Measurements from ENCODE around the gene LSAMP.

Gene LSAMP

DNA sequence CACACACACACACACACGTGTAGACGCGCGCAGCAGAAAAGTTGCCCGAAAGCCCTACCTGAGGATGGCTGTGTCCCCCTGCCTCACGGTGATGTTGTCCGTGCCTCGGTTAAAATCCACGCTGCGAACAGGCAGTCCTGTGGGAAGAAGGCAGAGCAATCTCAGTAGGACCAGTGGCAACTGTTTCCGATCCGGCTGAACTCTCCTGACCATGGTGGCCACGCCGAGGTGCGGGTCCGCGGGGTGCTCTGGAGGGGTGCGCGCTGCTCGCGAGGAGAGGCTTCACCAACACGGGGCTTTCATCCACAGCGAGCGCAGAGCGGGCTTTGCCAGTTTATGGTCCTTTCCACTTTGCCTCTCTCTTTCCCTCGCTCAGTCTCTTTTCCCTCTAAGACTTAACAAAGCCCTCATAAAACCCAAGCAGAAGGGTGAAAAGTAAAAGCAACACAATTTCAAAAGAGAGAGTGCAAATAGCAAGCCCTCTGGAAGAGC is 422 bp downstream of the LSAMP start:
- TF ChIP-seq, protein P1, sequence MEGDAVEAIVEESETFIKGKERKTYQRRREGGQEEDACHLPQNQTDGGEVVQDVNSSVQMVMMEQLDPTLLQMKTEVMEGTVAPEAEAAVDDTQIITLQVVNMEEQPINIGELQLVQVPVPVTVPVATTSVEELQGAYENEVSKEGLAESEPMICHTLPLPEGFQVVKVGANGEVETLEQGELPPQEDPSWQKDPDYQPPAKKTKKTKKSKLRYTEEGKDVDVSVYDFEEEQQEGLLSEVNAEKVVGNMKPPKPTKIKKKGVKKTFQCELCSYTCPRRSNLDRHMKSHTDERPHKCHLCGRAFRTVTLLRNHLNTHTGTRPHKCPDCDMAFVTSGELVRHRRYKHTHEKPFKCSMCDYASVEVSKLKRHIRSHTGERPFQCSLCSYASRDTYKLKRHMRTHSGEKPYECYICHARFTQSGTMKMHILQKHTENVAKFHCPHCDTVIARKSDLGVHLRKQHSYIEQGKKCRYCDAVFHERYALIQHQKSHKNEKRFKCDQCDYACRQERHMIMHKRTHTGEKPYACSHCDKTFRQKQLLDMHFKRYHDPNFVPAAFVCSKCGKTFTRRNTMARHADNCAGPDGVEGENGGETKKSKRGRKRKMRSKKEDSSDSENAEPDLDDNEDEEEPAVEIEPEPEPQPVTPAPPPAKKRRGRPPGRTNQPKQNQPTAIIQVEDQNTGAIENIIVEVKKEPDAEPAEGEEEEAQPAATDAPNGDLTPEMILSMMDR (conservative IDR thresholded peaks at IDR 0.05; ENCODE audit: low read depth, low read length), result no peak
- no peak for DNase-seq (ENCODE audit: low read depth)
- peak overlapping the region; percentile 68 for H3K4me3 ChIP-seq (ENCODE audit: low read length)

DNA sequence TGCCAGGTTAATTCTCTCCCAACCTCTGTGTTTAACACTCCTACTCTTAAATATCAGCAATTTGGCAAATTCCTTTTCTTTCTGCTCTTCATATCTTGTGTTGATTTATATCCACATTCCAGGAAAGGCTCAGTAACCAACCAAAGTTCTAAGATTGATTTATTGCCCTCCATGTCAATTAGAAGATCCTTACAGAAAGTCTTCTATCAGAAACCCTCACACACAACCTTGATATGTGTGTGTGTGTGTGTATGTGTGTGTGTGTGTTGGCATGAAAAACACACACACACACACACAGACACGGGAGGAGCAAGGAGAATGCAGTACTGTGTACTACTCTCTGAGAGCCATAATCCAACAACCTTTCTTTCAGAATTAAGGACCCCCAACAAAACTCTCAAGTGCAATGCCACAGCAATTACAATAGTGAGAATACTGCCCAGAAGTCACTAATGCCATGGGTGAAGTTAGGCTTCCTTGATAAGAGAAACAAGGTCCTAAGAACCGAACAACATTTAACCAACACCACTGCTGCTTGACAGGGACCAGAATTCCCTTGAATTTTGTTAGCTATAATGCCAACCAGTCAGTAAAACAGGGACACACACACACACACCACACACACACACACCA is 1.1 kb downstream of the LSAMP start:
- H3K4me3 ChIP-seq (ENCODE audit: low read length), result peak overlapping the region; percentile 68
- DNase-seq (ENCODE audit: low read depth), result no peak
- TF ChIP-seq, protein P1 (conservative IDR thresholded peaks at IDR 0.05; ENCODE audit: low read depth, low read length), result no peak

DNA sequence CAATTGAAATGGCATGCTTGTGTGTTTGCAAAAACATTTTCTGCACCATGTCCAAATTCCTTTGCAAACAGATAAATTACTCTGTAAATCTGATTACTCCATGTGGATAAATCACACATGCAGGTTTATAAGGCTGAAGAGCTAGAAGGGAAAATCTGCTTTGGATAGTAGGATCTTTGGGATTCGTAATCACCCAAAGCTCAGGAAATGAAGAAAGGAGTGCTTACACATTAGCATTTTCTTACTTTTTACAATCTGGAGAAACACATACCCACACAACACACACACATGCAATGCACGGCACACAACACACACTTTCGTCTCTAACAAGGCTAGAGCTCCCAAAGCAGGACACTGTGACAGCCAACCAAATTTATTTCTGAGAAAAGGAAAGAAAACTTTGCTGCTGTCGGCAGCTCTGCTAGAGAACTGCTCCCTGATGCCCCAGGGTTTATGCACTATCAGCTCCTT is 2.1 kb downstream of the LSAMP start:
- no peak for DNase-seq (ENCODE audit: low read depth)
- H3K4me3 ChIP-seq (ENCODE audit: low read length), result no peak overlapping the region
- TF ChIP-seq, protein P1 (conservative IDR thresholded peaks at IDR 0.05; ENCODE audit: low read depth, low read length), result no peak

DNA sequence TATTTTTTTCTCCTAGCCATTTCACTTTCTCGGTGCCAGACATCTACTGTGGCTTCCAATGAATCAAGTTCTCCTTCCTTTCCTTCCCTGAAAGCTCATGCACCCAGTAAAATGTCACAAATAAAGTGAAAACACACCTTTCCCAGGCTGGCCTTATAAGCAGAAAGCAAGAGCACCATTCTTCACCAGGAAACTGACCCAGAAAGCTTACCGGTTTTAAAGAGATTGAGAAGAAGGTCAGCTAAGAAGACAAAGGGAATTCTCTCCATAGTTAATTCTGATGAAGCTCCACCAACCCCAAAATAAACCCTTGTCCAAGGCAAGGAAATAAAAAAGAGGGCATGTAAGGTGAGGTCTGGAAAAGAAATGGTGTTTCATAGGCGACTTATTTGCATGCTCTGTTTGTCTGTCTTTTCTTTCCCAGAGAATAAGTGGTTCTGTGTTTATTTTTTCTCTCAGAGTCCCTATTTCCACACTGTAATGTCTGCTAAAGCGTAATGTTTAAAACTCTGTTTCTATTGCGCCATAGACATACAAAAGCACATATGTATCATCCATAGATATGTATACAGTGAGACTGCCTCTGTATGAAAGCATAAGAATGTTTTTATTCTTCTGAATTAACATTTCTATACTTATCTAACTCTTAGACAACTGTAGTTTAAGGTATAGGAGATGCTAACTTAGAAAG is 2.8 kb downstream of the LSAMP start:
- no peak for DNase-seq (ENCODE audit: low read depth)
- H3K4me3 ChIP-seq (ENCODE audit: low read length), result no peak overlapping the region
- TF ChIP-seq, protein P1 (conservative IDR thresholded peaks at IDR 0.05; ENCODE audit: low read depth, low read length), result no peak

DNA sequence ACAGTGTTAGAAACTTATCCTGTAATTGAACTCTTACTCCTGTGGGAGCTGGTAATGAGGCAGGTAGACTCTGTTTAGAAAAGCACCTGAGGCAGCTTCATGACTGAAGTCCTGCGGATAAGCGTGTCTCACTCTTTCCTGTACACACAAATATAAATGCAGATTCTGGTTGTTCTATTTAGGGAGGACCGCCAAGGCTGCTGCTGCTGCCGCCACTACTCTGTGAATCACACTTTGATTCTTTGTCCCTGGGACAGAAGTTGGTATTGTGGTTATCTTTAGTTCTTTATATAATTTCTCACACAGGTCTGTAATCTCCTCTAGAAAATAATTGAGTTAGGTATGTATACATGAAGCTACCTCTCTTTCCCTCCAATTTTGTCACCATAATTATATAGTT is 3.6 kb downstream of the LSAMP start:
- DNase-seq (ENCODE audit: low read depth), result no peak
- TF ChIP-seq, protein P1 (conservative IDR thresholded peaks at IDR 0.05; ENCODE audit: low read depth, low read length), result no peak
- H3K4me3 ChIP-seq (ENCODE audit: low read length), result no peak overlapping the region

DNA sequence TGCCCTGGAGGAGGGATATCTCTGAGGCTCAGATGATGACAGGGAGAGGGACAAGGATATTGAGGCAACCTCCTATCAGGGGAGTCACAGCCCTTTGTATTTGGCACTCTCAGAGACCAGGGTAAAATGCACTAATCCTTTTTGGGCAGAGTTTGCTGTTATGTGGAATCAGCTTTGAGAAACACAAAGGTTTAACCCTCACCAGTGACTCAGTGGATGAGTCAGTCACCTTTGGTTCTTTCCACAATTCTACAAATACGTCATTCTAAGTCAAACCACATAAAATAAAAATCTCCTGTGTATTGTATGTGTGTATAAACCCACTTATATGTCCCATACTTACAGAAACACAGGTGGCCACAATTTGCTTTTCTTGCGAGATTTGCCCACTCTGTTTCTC is 5.1 kb downstream of the LSAMP start:
- peak; percentile 78 for DNase-seq (ENCODE audit: low read depth)
- H3K4me3 ChIP-seq (ENCODE audit: low read length), result no peak overlapping the region
- TF ChIP-seq, protein P1 (conservative IDR thresholded peaks at IDR 0.05; ENCODE audit: low read depth, low read length), result no peak

DNA sequence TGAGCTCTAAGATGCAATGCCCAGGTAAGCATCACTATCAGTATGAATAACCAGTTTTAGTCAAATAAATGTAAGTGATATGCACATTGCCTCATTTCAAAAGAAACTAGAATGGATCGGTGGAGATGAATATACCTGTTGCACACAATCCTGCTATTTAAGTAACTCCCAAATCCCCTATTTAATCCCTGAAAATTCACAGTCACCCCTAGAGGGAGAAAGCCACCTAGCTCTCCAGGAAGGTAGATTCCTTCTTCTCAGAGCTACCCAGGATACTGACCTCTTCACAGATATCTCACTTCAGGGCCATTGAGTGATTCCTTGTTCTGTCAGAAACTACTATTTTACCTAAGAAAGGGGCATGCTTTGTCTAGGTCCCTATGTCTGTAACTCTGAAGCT is 11.7 kb downstream of the LSAMP start:
- TF ChIP-seq, protein P1 (conservative IDR thresholded peaks at IDR 0.05; ENCODE audit: low read depth, low read length), result no peak
- H3K4me3 ChIP-seq (ENCODE audit: low read length), result no peak overlapping the region
- no peak for DNase-seq (ENCODE audit: low read depth)

Data from retinal pigment epithelial cell (primary cell).